IMR-90 (cell line): ENCODE results near the gene OR5H14. TPM values are rescaled to one million over a fixed set of nuclear protein-coding genes. Genes with fewer than 3 reads are reported as not detected.

Experiments used
- ATAC-seq: fragments of 200-7000 bp; cut with Tn5 transposase; 2 replicates; pipeline ENCODE4 v1.9.1; 2020; ENCODE audit warnings: low read depth, mild to moderate bottlenecking, moderate library complexity
- BruUV-seq: library from RNA; stranded (reverse); fragments of 400-500 nt; replicated peaks from 2 replicates; lab custom pipeline; 2021; lab: Mats Ljungman, UMichigan
- CTCF ChIA-PET: fragments of 300-600 bp; formaldehyde crosslinking; extraction: SDS; loops from one replicate; lab custom pipeline; 2021; ENCODE audit warnings: antibody characterized with exemption; lab: Yijun Ruan, JAX
- POLR2A ChIA-PET: fragments of 300-600 bp; sonication (Branson Sonifier 250); formaldehyde crosslinking; loops from one replicate; lab custom pipeline; 2022; ENCODE audit warnings: antibody characterized with exemption; ENCODE audit not compliant: unreplicated experiment; lab: Charles Lee
- DNase-seq: peaks from one replicate; pipeline ENCODE4 v3.0.0; 2013
- H2AFZ ChIP-seq: replicated peaks from 2 replicates; pipeline ENCODE3; 2013; ENCODE audit warnings: low read length, mild to moderate bottlenecking; ENCODE audit not compliant: poor library complexity
- H2AK5ac ChIP-seq: 2 replicates; pipeline ENCODE4 v1.6.1; 2013; ENCODE audit warnings: low read depth, low read length, inconsistent platforms
- H2AK9ac ChIP-seq: replicated peaks from 2 replicates; pipeline ENCODE3; 2013; ENCODE audit warnings: mild to moderate bottlenecking, low read depth, low read length, moderate library complexity; ENCODE audit not compliant: poor library complexity
- H2BK120ac ChIP-seq: 2 replicates; pipeline ENCODE4 v1.6.1; 2013; ENCODE audit warnings: low read depth, low read length, inconsistent platforms
- H2BK15ac ChIP-seq: 3 replicates; pipeline ENCODE4 v1.6.1; 2013; ENCODE audit warnings: low read depth, low read length, inconsistent platforms
- H2BK20ac ChIP-seq: 2 replicates; pipeline ENCODE4 v1.6.1; 2013; ENCODE audit warnings: low read depth, mild to moderate bottlenecking, inconsistent platforms, low read length, moderate library complexity
- H2BK5ac ChIP-seq: 2 replicates; pipeline ENCODE4 v1.6.1; 2013; ENCODE audit warnings: mild to moderate bottlenecking, low read depth, low read length, inconsistent platforms; ENCODE audit not compliant: poor library complexity, severe bottlenecking
- H3K14ac ChIP-seq: replicated peaks from 2 replicates; pipeline ENCODE4 v1.6.1; 2013; ENCODE audit warnings: low read depth, low read length, inconsistent platforms
- H3K18ac ChIP-seq: 2 replicates; pipeline ENCODE4 v1.6.1; 2013; ENCODE audit warnings: low read depth, low read length, control low read depth
- H3K23ac ChIP-seq: 2 replicates; pipeline ENCODE4 v1.6.1; 2013; ENCODE audit warnings: low read depth, low read length, inconsistent platforms
- H3K27ac ChIP-seq: 2 replicates; pipeline ENCODE4 v1.5.1; 2013; ENCODE audit warnings: mild to moderate bottlenecking, control low read depth, low read length; ENCODE audit not compliant: insufficient read depth
- H3K27me3 ChIP-seq: 2 replicates; pipeline ENCODE4 v1.6.1; 2013; ENCODE audit warnings: low read length; ENCODE audit not compliant: control insufficient read depth, insufficient read depth
- H3K36me3 ChIP-seq: 2 replicates; pipeline ENCODE4 v1.6.1; 2013; ENCODE audit warnings: low read length, mixed read lengths; ENCODE audit not compliant: control insufficient read depth, insufficient read depth
- H3K4ac ChIP-seq: 2 replicates; pipeline ENCODE4 v1.6.1; 2013; ENCODE audit warnings: low read depth, low read length, inconsistent platforms
- H3K4me1 ChIP-seq: 2 replicates; pipeline ENCODE4 v1.6.1; 2013; ENCODE audit warnings: low read length, mixed read lengths; ENCODE audit not compliant: control insufficient read depth, insufficient read depth
- H3K4me2 ChIP-seq: 2 replicates; pipeline ENCODE4 v1.6.1; 2013; ENCODE audit warnings: low read depth, mild to moderate bottlenecking, control low read depth, low read length, moderate library complexity
- H3K4me3 ChIP-seq: 2 replicates; pipeline ENCODE4 v1.5.1; 2013; ENCODE audit warnings: low read depth, mild to moderate bottlenecking, control low read depth, low read length, moderate library complexity; ENCODE audit not compliant: insufficient read depth
- H3K56ac ChIP-seq: 2 replicates; pipeline ENCODE4 v1.6.1; 2013; ENCODE audit warnings: low read length, inconsistent platforms; ENCODE audit not compliant: insufficient read depth; ENCODE audit errors: extremely low read depth
- H3K79me1 ChIP-seq, 2 experiments: 2 replicates each; pipeline ENCODE4 v1.6.1; 2013; ENCODE audit warnings: low read length in 2 of 2, inconsistent platforms in 1 of 2, low read depth in 1 of 2
- H3K9ac ChIP-seq: 2 replicates; pipeline ENCODE4 v1.6.1; 2013; ENCODE audit warnings: low read depth, low read length, control low read depth
- H3K9me1 ChIP-seq: 2 replicates; pipeline ENCODE4 v1.6.1; 2013; ENCODE audit warnings: low read length, inconsistent platforms; ENCODE audit not compliant: insufficient read depth
- H3K9me3 ChIP-seq: 2 replicates; pipeline ENCODE4 v1.6.1; 2013; ENCODE audit warnings: low read length; ENCODE audit not compliant: control insufficient read depth, insufficient read depth
- H4K20me1 ChIP-seq: 2 replicates; pipeline ENCODE4 v1.6.1; 2013; ENCODE audit warnings: low read length, inconsistent platforms; ENCODE audit not compliant: insufficient read depth
- H4K5ac ChIP-seq: 2 replicates; pipeline ENCODE4 v1.6.1; 2013; ENCODE audit warnings: mild to moderate bottlenecking, low read depth, low read length, control low read depth
- H4K8ac ChIP-seq, 2 experiments: 2 replicates each; pipeline ENCODE4 v1.6.1; 2013; ENCODE audit warnings: low read depth in 2 of 2, low read length in 2 of 2, control low read depth in 1 of 2, inconsistent platforms in 1 of 2
- H4K91ac ChIP-seq: 2 replicates; pipeline ENCODE4 v1.6.1; 2013; ENCODE audit warnings: low read depth, low read length, inconsistent platforms; ENCODE audit not compliant: insufficient read depth
- ELK1 ChIP-seq: fragments of 150-350 bp; IDR thresholded peaks from 2 replicates; pipeline ENCODE4 v1.6.1; 2016; ENCODE audit warnings: low read depth, mild to moderate bottlenecking, low read length, moderate library complexity, borderline replicate concordance
- WGBS, 2 experiments: methylation state at CpG; one replicate each; pipeline versions ENCODE4 v1.1.5 to v1.1.7; 2013; ENCODE audit warnings: missing lambda C conversion rate in 2 of 2; ENCODE audit not compliant: insufficient read length in 1 of 2; ENCODE audit errors: extremely low coverage in 2 of 2; 5-methylcytosine and 5-hydroxymethylcytosine counted together
- dilution Hi-C: fragments of 300-500 bp; cut with HindIII; formaldehyde crosslinking; loops from one replicate; pipeline ENCODE4 v1.14.3; 2018; ENCODE audit warnings: low sequenced_read_pairs; ENCODE audit not compliant: unreplicated experiment
- in situ Hi-C: fragments of 300-500 bp; cut with MboI; formaldehyde crosslinking; loops from 3 replicates; pipeline ENCODE4 v1.14.3; 2019; ENCODE audit warnings: low sequenced_read_pairs, inconsistent platforms, mixed read lengths
- intact Hi-C: fragments of 100-400 bp; cut with micrococcal nuclease; formaldehyde crosslinking; loops from 2 replicates; pipeline ENCODE4 v1.10.0; 2022
- polyA plus RNA-seq, 3 experiments: library from polyadenylated mRNA; depleted of rRNA; stranded (reverse); fragments of >200 nt; gene quantifications; 2 replicates each; pipeline ENCODE4 v1.2.3, GENCODE V29; 2012; ENCODE audit warnings: low replicate concordance in 1 of 3
- total RNA-seq: library from RNA; depleted of rRNA; stranded (reverse); fragments of >200 nt; gene quantifications from 2 replicates; pipeline ENCODE4 v1.2.3, GENCODE V29; 2012

OR5H14 gene
- total and polyA plus RNA-seq, 2 of the 4 experiments (the other 2 are of a cell fraction), result not detected

- dilution Hi-C loops, result no loop called here
- POLR2A ChIA-PET, result no interaction called here
- H4K8ac ChIP-seq, result no peak overlapping the region
- no peak overlapping the region for H4K5ac ChIP-seq
- H4K91ac ChIP-seq, result no peak overlapping the region
- TF ChIP-seq ELK1, result no peak
- H3K4me3 ChIP-seq, result no peak overlapping the region
- WGBS, 2 experiments, result no CpG with 5 or more reads among the region's 3 CpGs
- intact Hi-C loops, result no loop called here
- H3K4me2 ChIP-seq, result no peak overlapping the region
- H3K56ac ChIP-seq, result no peak overlapping the region
- CTCF ChIA-PET, result no interaction called here
- H3K27ac ChIP-seq, result no peak overlapping the region
- H2BK20ac ChIP-seq, result no peak overlapping the region
- no peak overlapping the region for H2BK120ac ChIP-seq
- no peaks in the 10 kb centered on the region for H4K20me1 ChIP-seq
- DNase-seq (no peak), ATAC-seq (no peak)
- H2AFZ ChIP-seq, result no peak overlapping the region
- in situ Hi-C loops, result no loop called here
- no peaks in the 10 kb centered on the region for H3K27me3 ChIP-seq
- H3K9ac ChIP-seq, result no peak overlapping the region
- H3K18ac ChIP-seq, result no peak overlapping the region
- H3K79me1 ChIP-seq, result no peaks in the 10 kb centered on the region
- H3K36me3 ChIP-seq, result no peaks in the 10 kb centered on the region
- H3K9me1 ChIP-seq, result no peaks in the 10 kb centered on the region
- H3K14ac ChIP-seq, result no peak overlapping the region
- H3K9me3 ChIP-seq, result peaks cover 3% of the 10 kb centered on the region; the same call in 1 of the 2 replicates
- no peak overlapping the region for H2BK15ac ChIP-seq
- BruUV-seq, result no TSS peak
- H2AK9ac ChIP-seq, result no peak overlapping the region
- H3K4ac ChIP-seq, result no peak overlapping the region
- H3K23ac ChIP-seq, result no peak overlapping the region
- H2AK5ac ChIP-seq, result no peak overlapping the region
- no peaks in the 10 kb centered on the region for H3K4me1 ChIP-seq
- H2BK5ac ChIP-seq, result no peak overlapping the region
Measured at GRCh38 chr3:98114264-98114663, 33.0 kb upstream of the OR5H14 start.
